ENCODE data around the gene NDUFAF7.
"Not testable (repeated sequence)": the region's sequence is repeated elsewhere in the genome, so short reads cannot be mapped to it uniquely, and the experiment has no call there.

Gene NDUFAF7

GRCh38 chr2:37223131-37223530, 8.3 kb upstream of the NDUFAF7 start:
- no peak for TF ChIP-seq CTCF (IDR thresholded peaks at IDR 0.05; ENCODE audit: control insufficient read depth, insufficient read depth, low read depth, low read length, missing control alignments)
- no peak for DNase-seq (ENCODE audit: low read depth)
- no peak overlapping the region for H3K4me3 ChIP-seq (ENCODE audit: control insufficient read depth, low read depth, low read length)

- no peak overlapping the region for H3K4me3 ChIP-seq (ENCODE audit: control insufficient read depth, low read depth, low read length)
- no peak for DNase-seq (ENCODE audit: low read depth)
- no peak for TF ChIP-seq CTCF (IDR thresholded peaks at IDR 0.05; ENCODE audit: control insufficient read depth, insufficient read depth, low read depth, low read length, missing control alignments)
Observed at GRCh38 chr2:37224063-37224462, 7.4 kb upstream of the NDUFAF7 start.

- H3K4me3 ChIP-seq (ENCODE audit: control insufficient read depth, low read depth, low read length); DNase-seq (ENCODE audit: low read depth): not testable (repeated sequence)
Observed at GRCh38 chr2:37225129-37225528, 6.3 kb upstream of the NDUFAF7 start.

GRCh38 chr2:37226863-37227262, 4.6 kb upstream of the NDUFAF7 start:
- no peak for TF ChIP-seq CTCF (IDR thresholded peaks at IDR 0.05; ENCODE audit: control insufficient read depth, insufficient read depth, low read depth, low read length, missing control alignments)
- no peak for DNase-seq (ENCODE audit: low read depth)
- H3K4me3 ChIP-seq (ENCODE audit: control insufficient read depth, low read depth, low read length): no peak overlapping the region

- H3K4me3 ChIP-seq (ENCODE audit: control insufficient read depth, low read depth, low read length): no peak overlapping the region
Observed at GRCh38 chr2:37228788-37229187, 2.7 kb upstream of the NDUFAF7 start.

GRCh38 chr2:37230581-37230980, 877 bp upstream of the NDUFAF7 start:
- DNase-seq (ENCODE audit: low read depth): no peak
- H3K4me3 ChIP-seq (ENCODE audit: control insufficient read depth, low read depth, low read length): peak overlapping the region; percentile 92
- TF ChIP-seq CTCF (IDR thresholded peaks at IDR 0.05; ENCODE audit: control insufficient read depth, insufficient read depth, low read depth, low read length, missing control alignments): no peak

More at GRCh38 chr2:37228788-37229187, 2.7 kb upstream of the NDUFAF7 start:
- no peak for TF ChIP-seq CTCF (IDR thresholded peaks at IDR 0.05; ENCODE audit: control insufficient read depth, insufficient read depth, low read depth, low read length, missing control alignments)
- no peak for DNase-seq (ENCODE audit: low read depth)

GRCh38 chr2:37232131-37232933, 874 bp downstream of the NDUFAF7 start:
- DNase-seq (ENCODE audit: low read depth): no peak
- no peak for TF ChIP-seq CTCF (IDR thresholded peaks at IDR 0.05; ENCODE audit: control insufficient read depth, insufficient read depth, low read depth, low read length, missing control alignments)
- H3K4me3 ChIP-seq (ENCODE audit: control insufficient read depth, low read depth, low read length): peak overlapping the region; percentile 92
